Ascending aorta (tissue), 2 donors: ENCODE results near the gene FHOD3. TPM values are rescaled to one million over a fixed set of nuclear protein-coding genes. Genes with fewer than 3 reads are reported as not detected.

Experiments
- DNase-seq, 2 donors: peaks; one replicate each; pipeline ENCODE4 v3.0.0-alpha.2; 2019; ENCODE audit warnings: low spot score in 2 of 2
- H3K27ac ChIP-seq, 2 donors: fragments of 200-600 bp; sonication (generic); one replicate each; pipeline ENCODE4 v1.5.1; 2016 to 2017; ENCODE audit warnings: mild to moderate bottlenecking in 1 of 2
- H3K27me3 ChIP-seq: fragments of 200-600 bp; sonication (generic); one replicate; pipeline ENCODE4 v1.5.1; 2017
- H3K36me3 ChIP-seq, 2 donors: fragments of 200-600 bp; sonication (generic); one replicate each; pipeline ENCODE4 v1.5.1; 2016
- H3K4me1 ChIP-seq, 2 donors: fragments of 200-600 bp; sonication (generic); one replicate each; pipeline ENCODE4 v1.5.1; 2016 to 2017; ENCODE audit warnings: mild to moderate bottlenecking in 1 of 2
- H3K4me3 ChIP-seq, 2 donors: fragments of 200-600 bp; sonication (generic); one replicate each; pipeline ENCODE4 v1.5.1; 2016 to 2017; ENCODE audit warnings: mild to moderate bottlenecking in 1 of 2
- H3K9me3 ChIP-seq, 2 donors: fragments of 200-600 bp; sonication (generic); one replicate each; pipeline ENCODE4 v1.5.1; 2016
- CTCF ChIP-seq, 3 experiments: fragments of 200-600 bp in 2 of 3; fragments of 450-650 bp in 1 of 3; sonication (generic) in 2 of 3; IDR thresholded peaks; one replicate each; pipeline ENCODE4 v1.5.1; 2016 to 2019; ENCODE audit warnings: antibody characterized with exemption in 3 of 3, mild to moderate bottlenecking in 1 of 3, moderate library complexity in 1 of 3
- intact Hi-C: fragments of 100-400 bp; cut with DNase I; formaldehyde crosslinking; loops from one replicate; pipeline ENCODE4 v1.15.1; 2023
- total RNA-seq: library from RNA; depleted of rRNA; stranded (reverse); fragments of >200 nt; gene quantifications from one replicate; pipeline ENCODE4 v1.1.0, GENCODE V29; 2016

FHOD3 gene
- total RNA-seq, 1 donor from 2014 or later = 12.7 TPM

DNA sequence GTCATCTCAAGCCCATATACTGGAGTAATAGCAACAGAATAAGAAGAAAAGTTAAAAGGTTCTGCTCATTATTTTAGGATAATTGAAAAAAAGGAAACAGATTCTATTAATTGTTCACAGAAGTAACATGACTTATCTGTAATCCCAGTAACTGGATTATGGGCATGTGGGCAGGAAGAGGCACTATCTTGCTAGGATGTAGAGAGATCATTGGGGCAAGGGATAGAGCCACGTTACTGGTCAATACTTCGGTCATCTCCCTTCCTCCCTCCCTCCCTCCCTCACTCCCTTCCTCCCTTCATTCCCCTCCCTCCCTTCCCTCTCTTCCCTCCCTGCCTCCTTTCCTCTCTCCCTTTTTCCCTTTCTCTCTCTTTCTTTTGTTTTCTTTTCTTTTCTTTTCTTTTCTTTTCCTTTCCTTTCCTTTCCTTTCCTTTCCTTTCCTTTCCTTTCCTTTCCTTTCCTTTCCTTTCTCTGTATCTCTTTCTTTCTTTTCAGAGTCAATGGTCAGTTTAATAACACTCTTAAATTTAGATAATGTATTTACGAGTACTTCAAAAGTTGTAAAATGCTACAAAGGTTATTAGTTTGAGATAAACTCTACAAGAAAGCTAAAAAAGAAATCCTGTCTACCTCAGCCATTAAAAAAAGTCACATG lies 82.8 kb downstream of the FHOD3 start:
- H3K27me3 ChIP-seq = no peaks in the 10 kb centered on the region
- H3K4me3 ChIP-seq = no peak overlapping the region
- H3K4me1 ChIP-seq = peaks cover 0 to 5% of the 10 kb centered on the region in 2 donors
- peak overlapping the region in 1 of 2 donors; percentile 31 for H3K27ac ChIP-seq
- H3K36me3 ChIP-seq = no peaks in the 10 kb centered on the region
- TF ChIP-seq CTCF (IDR thresholded peaks at IDR 0.05) = no peak
- intact Hi-C loops = no loop called here
- DNase-seq = peak in 1 of 2 donors; percentile 18
- H3K9me3 ChIP-seq = no peaks in the 10 kb centered on the region

DNA sequence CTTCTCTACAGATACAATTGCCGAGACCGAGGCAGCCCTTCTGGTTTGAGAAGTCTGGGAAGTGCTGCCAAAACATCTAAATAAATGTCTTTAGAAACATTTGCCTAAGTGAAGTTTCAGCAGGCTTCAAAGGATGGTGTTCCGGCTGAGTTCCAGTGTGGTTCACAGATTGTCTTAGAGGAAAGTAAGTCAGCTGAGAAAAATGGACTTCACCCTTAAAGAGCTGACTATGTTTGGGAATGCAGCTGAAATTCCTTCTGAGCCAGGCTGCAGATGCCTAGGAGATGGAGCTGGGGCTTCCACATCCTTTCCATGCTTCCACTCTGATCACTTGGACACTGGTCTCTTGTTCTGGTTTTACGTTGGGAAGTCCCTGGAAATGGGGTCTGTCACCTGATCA lies 83.6 kb downstream of the FHOD3 start:
- Histone ChIP-seq H3K9me3 (no peaks in the 10 kb centered on the region), H3K4me1 (peaks cover 0 to 5% of the 10 kb centered on the region in 2 donors), H3K36me3 (no peaks in the 10 kb centered on the region), H3K27me3 (no peaks in the 10 kb centered on the region), H3K4me3 (no peak overlapping the region), H3K27ac (peak overlapping the region in 1 of 2 donors; percentile 31)
- DNase-seq = peak in 1 of 2 donors; percentile 31
- intact Hi-C loops = no loop called here
- no peak for TF ChIP-seq CTCF (IDR thresholded peaks at IDR 0.05)

DNA sequence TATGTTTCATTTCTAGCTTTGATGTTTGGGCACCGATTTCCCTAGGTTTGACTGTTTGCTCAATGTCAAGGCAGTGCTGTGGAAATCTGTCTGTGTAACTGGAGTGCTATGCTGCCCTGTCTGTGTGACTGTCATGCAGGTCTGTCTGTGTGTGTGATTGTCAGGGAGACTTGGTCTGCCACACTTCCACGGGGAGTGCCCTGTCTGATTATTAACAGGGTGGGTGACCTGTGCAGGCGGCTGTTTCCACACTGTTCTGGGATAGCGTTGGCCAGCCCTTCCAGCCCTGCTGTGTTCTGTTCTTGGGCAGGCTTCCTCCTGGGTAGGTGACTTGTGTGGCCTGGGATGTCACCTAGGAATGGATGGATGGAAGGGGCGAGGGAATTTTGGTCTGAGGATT lies 85.3 kb downstream of the FHOD3 start:
- Histone ChIP-seq H3K4me3 (no peak overlapping the region), H3K4me1 (peaks cover 0 to 5% of the 10 kb centered on the region in 2 donors), H3K27ac (peak overlapping the region in 1 of 2 donors; percentile 10), H3K27me3 (no peaks in the 10 kb centered on the region), H3K36me3 (no peaks in the 10 kb centered on the region), H3K9me3 (no peaks in the 10 kb centered on the region)
- DNase-seq = peak in 1 of 2 donors; percentile 50
- no peak for TF ChIP-seq CTCF (IDR thresholded peaks at IDR 0.05)
- intact Hi-C loops = no loop called here

GRCh38 chr18:36386150-36386920 lies 88.8 kb downstream of the FHOD3 start:
- Histone ChIP-seq H3K27me3 (no peaks in the 10 kb centered on the region), H3K4me1 (peaks cover 0 to 10% of the 10 kb centered on the region in 2 donors), H3K9me3 (no peaks in the 10 kb centered on the region), H3K4me3 (no peak overlapping the region), H3K27ac (no peak overlapping the region), H3K36me3 (no peaks in the 10 kb centered on the region)
- no peak for TF ChIP-seq CTCF (IDR thresholded peaks at IDR 0.05)
- DNase-seq = peak in 1 of 2 donors; percentile 53
- intact Hi-C loops = no loop called here

DNA sequence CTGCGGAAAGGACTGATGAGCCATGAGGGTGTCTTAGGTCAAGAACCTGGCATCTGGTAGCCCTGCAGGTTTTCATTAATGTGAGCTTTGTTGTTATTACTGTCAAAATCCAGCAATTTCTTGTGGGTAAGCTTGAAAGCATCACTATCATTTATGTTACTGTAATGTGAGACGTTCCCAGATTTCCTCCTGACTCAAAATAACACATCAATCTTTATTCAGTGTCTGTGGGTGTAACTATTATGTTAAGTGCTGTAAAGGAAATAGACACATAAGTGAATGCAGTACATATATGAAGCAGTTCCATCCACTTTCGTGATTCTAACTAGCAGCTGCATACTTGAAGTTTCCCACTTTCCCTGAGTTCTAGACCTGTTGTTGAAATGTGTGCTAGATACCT lies 89.8 kb downstream of the FHOD3 start:
- no peaks in the 10 kb centered on the region for H3K9me3 ChIP-seq
- no peaks in the 10 kb centered on the region for H3K27me3 ChIP-seq
- intact Hi-C loops = no loop called here
- no peak overlapping the region for H3K4me3 ChIP-seq
- H3K27ac ChIP-seq = no peak overlapping the region
- no peak for TF ChIP-seq CTCF (IDR thresholded peaks at IDR 0.05)
- H3K4me1 ChIP-seq = peaks cover 0 to 17% of the 10 kb centered on the region in 2 donors
- no peak for DNase-seq
- H3K36me3 ChIP-seq = no peaks in the 10 kb centered on the region
